AG09319 (cell line): Measurements from ENCODE around the gene KCND3.

Experiments
- DNase-seq: peaks from one replicate; pipeline ENCODE4 v3.0.0-alpha.2; 2010; ENCODE audit warnings: low read depth; ENCODE audit errors: extremely low read depth
- CTCF ChIP-seq: IDR thresholded peaks from 2 replicates; pipeline ENCODE4 v1.5.1; 2011; ENCODE audit warnings: low read depth, mild to moderate bottlenecking, inconsistent platforms, low read length, moderate library complexity

KCND3 gene

GRCh38 chr1:111907321-111907720, 82.1 kb downstream of the KCND3 start:
- DNase-seq: no peak
- TF ChIP-seq CTCF: no peak

- no peak for DNase-seq
- no peak for TF ChIP-seq CTCF
Measured at GRCh38 chr1:111906816-111907215, 82.7 kb downstream of the KCND3 start.

GRCh38 chr1:111906111-111906510, 83.4 kb downstream of the KCND3 start:
- no peak for DNase-seq

GRCh38 chr1:111904478-111905218, 84.8 kb downstream of the KCND3 start:
- no peak for DNase-seq
- TF ChIP-seq CTCF: no peak

More at GRCh38 chr1:111906111-111906510, 83.4 kb downstream of the KCND3 start:
- TF ChIP-seq CTCF: no peak

GRCh38 chr1:111903871-111904449, 85.5 kb downstream of the KCND3 start:
- DNase-seq: no peak
- TF ChIP-seq CTCF: no peak

GRCh38 chr1:111903148-111903870, 86.2 kb downstream of the KCND3 start:
- no peak for TF ChIP-seq CTCF
- no peak for DNase-seq

- DNase-seq: no peak
- no peak for TF ChIP-seq CTCF
Measured at GRCh38 chr1:111895469-111895868, 94.0 kb downstream of the KCND3 start.
